Activated CD8-positive, alpha-beta T cell treated with anti-CD3 and anti-CD28 coated beads for 36 hours (primary cell): ENCODE results near the gene ZBED6. TPM values are rescaled to one million over a fixed set of nuclear protein-coding genes. Genes with fewer than 3 reads are reported as not detected.
"Not testable (repeated sequence)": the region's sequence is repeated elsewhere in the genome, so short reads cannot be mapped to it uniquely, and the experiment has no call there.

Source experiments
- ATAC-seq: fragments of 200-7000 bp; cut with Tn5 transposase; one replicate; pipeline ENCODE4 v1.10.0; 2021; ENCODE audit warnings: mild to moderate bottlenecking, moderate library complexity
- CTCF ChIA-PET: fragments of 350-600 bp; sonication (Branson Sonifier 250); formaldehyde crosslinking; loops from one replicate; lab custom pipeline; 2021; ENCODE audit warnings: antibody characterized with exemption; lab: Charles Lee
- POLR2A ChIA-PET: fragments of 350-600 bp; sonication (Branson Sonifier 250); formaldehyde crosslinking; loops from one replicate; lab custom pipeline; 2021; ENCODE audit warnings: antibody characterized with exemption; lab: Charles Lee
- DNase-seq: peaks from one replicate; pipeline ENCODE4 v3.0.0-alpha.2; 2020
- H3K27ac Mint-ChIP-seq: one replicate; pipeline ENCODE4 v1.8.0; 2021; ENCODE audit warnings: mild to moderate bottlenecking, mixed read lengths
- H3K27me3 Mint-ChIP-seq: one replicate; pipeline ENCODE4 v1.8.0; 2021; ENCODE audit warnings: mixed read lengths
- H3K36me3 Mint-ChIP-seq: one replicate; pipeline ENCODE4 v1.8.0; 2021; ENCODE audit warnings: low read depth, mixed read lengths
- H3K4me1 Mint-ChIP-seq: one replicate; pipeline ENCODE4 v1.8.0; 2021; ENCODE audit warnings: low read depth, mixed read lengths
- H3K4me3 Mint-ChIP-seq: one replicate; pipeline ENCODE4 v1.8.0; 2021; ENCODE audit warnings: mild to moderate bottlenecking, moderate library complexity, mixed read lengths
- H3K9me3 Mint-ChIP-seq: one replicate; pipeline ENCODE4 v1.8.0; 2021; ENCODE audit warnings: mixed read lengths
- intact Hi-C: fragments of 100-400 bp; cut with micrococcal nuclease; formaldehyde crosslinking; loops from one replicate; pipeline ENCODE4 v1.10.0; 2022
- total RNA-seq, 2 experiments: library from RNA; stranded (reverse); gene quantifications; one replicate each; pipeline ENCODE4 v1.2.3, GENCODE V29; 2021
- TF ChIP-seq, protein P1 (sequence below): fragments of 200-600 bp; IDR thresholded peaks from one replicate; pipeline ENCODE4 v1.8.0; 2022; ENCODE audit warnings: antibody characterized with exemption, mild to moderate bottlenecking

The ZBED6 gene
- total RNA-seq, 2 experiments from 2014 or later = 17.3 to 17.7 TPM

DNA sequence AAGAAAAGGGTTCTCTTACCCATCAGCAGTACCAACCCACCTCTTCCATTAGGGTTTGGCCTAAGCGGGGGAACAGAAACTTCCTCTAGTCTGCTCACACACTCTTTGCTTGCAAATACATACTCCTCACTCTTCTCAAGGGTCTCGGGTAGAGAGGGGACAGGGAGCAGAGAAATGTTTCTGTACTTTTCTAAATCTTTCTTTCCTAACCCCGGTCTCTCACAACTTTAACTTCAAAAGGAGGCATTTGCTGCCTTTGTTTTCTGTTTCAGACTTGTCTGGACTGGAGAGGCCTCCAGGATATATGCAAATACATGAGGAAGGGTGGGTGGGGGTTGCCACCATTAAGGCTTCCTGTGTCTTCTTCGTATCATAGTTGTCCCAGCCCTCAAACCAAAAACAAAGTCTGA, 41.0 kb upstream of the ZBED6 start:
- Mint-ChIP-seq H3K27ac (peak overlapping the region; percentile 91), H3K9me3 (no peaks in the 10 kb centered on the region), H3K4me1 (peaks cover 30% of the 10 kb centered on the region), H3K4me3 (peak overlapping the region; percentile 23), H3K27me3 (no peaks in the 10 kb centered on the region), H3K36me3 (no peaks in the 10 kb centered on the region)
- ATAC-seq (peak; percentile 76), DNase-seq (peak; percentile 65)
- TF ChIP-seq, protein P1, sequence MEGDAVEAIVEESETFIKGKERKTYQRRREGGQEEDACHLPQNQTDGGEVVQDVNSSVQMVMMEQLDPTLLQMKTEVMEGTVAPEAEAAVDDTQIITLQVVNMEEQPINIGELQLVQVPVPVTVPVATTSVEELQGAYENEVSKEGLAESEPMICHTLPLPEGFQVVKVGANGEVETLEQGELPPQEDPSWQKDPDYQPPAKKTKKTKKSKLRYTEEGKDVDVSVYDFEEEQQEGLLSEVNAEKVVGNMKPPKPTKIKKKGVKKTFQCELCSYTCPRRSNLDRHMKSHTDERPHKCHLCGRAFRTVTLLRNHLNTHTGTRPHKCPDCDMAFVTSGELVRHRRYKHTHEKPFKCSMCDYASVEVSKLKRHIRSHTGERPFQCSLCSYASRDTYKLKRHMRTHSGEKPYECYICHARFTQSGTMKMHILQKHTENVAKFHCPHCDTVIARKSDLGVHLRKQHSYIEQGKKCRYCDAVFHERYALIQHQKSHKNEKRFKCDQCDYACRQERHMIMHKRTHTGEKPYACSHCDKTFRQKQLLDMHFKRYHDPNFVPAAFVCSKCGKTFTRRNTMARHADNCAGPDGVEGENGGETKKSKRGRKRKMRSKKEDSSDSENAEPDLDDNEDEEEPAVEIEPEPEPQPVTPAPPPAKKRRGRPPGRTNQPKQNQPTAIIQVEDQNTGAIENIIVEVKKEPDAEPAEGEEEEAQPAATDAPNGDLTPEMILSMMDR = no peak
- POLR2A ChIA-PET = interaction anchor here (0.7 to 3.7 kb wide), 2 partner anchors 10 to 135 kb away, joined by 3 to 25 read pairs; partner anchors contain the start of gene LAX1
- CTCF ChIA-PET = interaction anchor here (0.6 kb wide), 1 partner anchor 160 kb away, joined by 3 read pairs; no protein-coding TSS in a partner anchor
- intact Hi-C loops = no loop called here

GRCh38 chr1:203756036-203756435, 39.4 kb upstream of the ZBED6 start:
- no peak overlapping the region for H3K4me3 Mint-ChIP-seq

GRCh38 chr1:203758749-203759148, 36.7 kb upstream of the ZBED6 start:
- H3K36me3 Mint-ChIP-seq, H3K9me3 Mint-ChIP-seq, ATAC-seq, DNase-seq, CTCF ChIA-PET, H3K27me3 Mint-ChIP-seq, H3K4me3 Mint-ChIP-seq, intact Hi-C loops, H3K27ac Mint-ChIP-seq, POLR2A ChIA-PET: not testable (repeated sequence)
- H3K4me1 Mint-ChIP-seq = peaks cover 37% of the 10 kb centered on the region

More at GRCh38 chr1:203756036-203756435, 39.4 kb upstream of the ZBED6 start:
- no peaks in the 10 kb centered on the region for H3K9me3 Mint-ChIP-seq
- peaks cover 30% of the 10 kb centered on the region for H3K4me1 Mint-ChIP-seq
- TF ChIP-seq, protein P1 = no peak
- CTCF ChIA-PET = interaction anchor here (0.9 kb wide), 1 partner anchor 115 kb away, joined by 3 read pairs; no protein-coding TSS in a partner anchor
- H3K36me3 Mint-ChIP-seq = no peaks in the 10 kb centered on the region
- DNase-seq = no peak
- intact Hi-C loops = no loop called here
- POLR2A ChIA-PET = interaction anchor here (3.7 kb wide), 1 partner anchor 9 kb away, joined by 25 read pairs; the partner anchor contains the start of gene LAX1
- H3K27ac Mint-ChIP-seq = peak overlapping the region; percentile 20
- ATAC-seq = no peak
- H3K27me3 Mint-ChIP-seq = no peaks in the 10 kb centered on the region

- POLR2A ChIA-PET = no interaction called here
- ATAC-seq (no peak), DNase-seq (no peak)
- TF ChIP-seq, protein P1 = no peak
- Mint-ChIP-seq H3K27me3 (no peaks in the 10 kb centered on the region), H3K9me3 (no peaks in the 10 kb centered on the region), H3K4me1 (peaks cover 35% of the 10 kb centered on the region), H3K4me3 (no peak overlapping the region), H3K36me3 (peaks cover 7% of the 10 kb centered on the region), H3K27ac (no peak overlapping the region)
- intact Hi-C loops = no loop called here
- CTCF ChIA-PET = no interaction called here
Measured at GRCh38 chr1:203760506-203760905, 34.9 kb upstream of the ZBED6 start.

DNA sequence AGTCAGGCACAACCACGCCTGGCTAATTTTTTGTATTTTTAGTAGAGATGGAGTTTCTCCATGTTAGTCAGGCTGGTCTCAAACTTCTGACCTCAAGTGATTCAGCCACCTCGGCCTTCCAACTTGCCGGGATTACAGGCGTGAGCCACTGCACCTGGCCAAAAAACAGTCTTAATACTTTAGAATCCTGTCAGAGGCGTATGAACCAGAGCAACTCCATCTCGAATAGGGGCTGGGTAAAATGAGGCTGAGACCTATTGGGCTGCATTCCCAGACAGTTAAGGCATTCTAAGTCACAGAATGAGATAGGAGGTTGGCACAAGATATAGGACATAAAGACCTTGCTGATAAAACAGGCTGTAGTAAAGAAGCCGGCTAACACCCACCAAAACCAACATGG, 33.5 kb upstream of the ZBED6 start:
- CTCF ChIA-PET, H3K9me3 Mint-ChIP-seq, DNase-seq, H3K4me3 Mint-ChIP-seq, H3K27me3 Mint-ChIP-seq, intact Hi-C loops, ATAC-seq: not testable (repeated sequence)
- Mint-ChIP-seq H3K4me1 (peaks cover 24% of the 10 kb centered on the region), H3K36me3 (peaks cover 15% of the 10 kb centered on the region), H3K27ac (peak overlapping the region; percentile 99)
- POLR2A ChIA-PET = interaction anchor here (0.6 kb wide), 1 partner anchor 1980 kb away, joined by 3 read pairs; no protein-coding TSS in a partner anchor

GRCh38 chr1:203763505-203763904, 31.9 kb upstream of the ZBED6 start:
- no peaks in the 10 kb centered on the region for H3K9me3 Mint-ChIP-seq
- ChIA-PET CTCF (interaction anchor here (1.0 to 1.8 kb wide), 3 partner anchors 16 to 50 kb away, joined by 3 to 4 read pairs (median 3); no protein-coding TSS in a partner anchor), POLR2A (interaction anchor here (1.5 to 3.1 kb wide), 3 partner anchors 9 to 90 kb away, joined by 5 to 25 read pairs (median 25); partner anchors contain the start of genes ZBED6 and ZC3H11A)
- TF ChIP-seq, protein P1 = no peak
- no peaks in the 10 kb centered on the region for H3K27me3 Mint-ChIP-seq
- no peak for DNase-seq
- peak overlapping the region; percentile 99 for H3K27ac Mint-ChIP-seq
- no peak for ATAC-seq
- no peak overlapping the region for H3K4me3 Mint-ChIP-seq
- intact Hi-C loops = no loop called here
- peaks cover 33% of the 10 kb centered on the region for H3K4me1 Mint-ChIP-seq
- peaks cover 24% of the 10 kb centered on the region for H3K36me3 Mint-ChIP-seq
